Forelimb muscle (tissue), 1 donor: ENCODE data around the gene CEP85. TPM values are rescaled to one million over a fixed set of nuclear protein-coding genes. Genes with fewer than 3 reads are reported as not detected.

Experiments
- DNase-seq: peaks from one replicate; pipeline ENCODE4 v3.0.0-alpha.2; 2013; ENCODE audit warnings: low read depth
- polyA plus RNA-seq: library from polyadenylated mRNA; unstranded; fragments of 120-200 nt; gene quantifications from one replicate; pipeline ENCODE4 v1.2.1, GENCODE V29; 2013; ENCODE audit not compliant: insufficient read length

The CEP85 gene
- polyA plus RNA-seq, 1 donor = 23.6 TPM

- DNase-seq = no peak
Measured at GRCh38 chr1:26277719-26278118, 43.7 kb downstream of the CEP85 start.

- no peak for DNase-seq
Measured at GRCh38 chr1:26278303-26278702, 44.3 kb downstream of the CEP85 start.

GRCh38 chr1:26278724-26279455 lies 44.9 kb downstream of the CEP85 start:
- no peak for DNase-seq

- no peak for DNase-seq
Measured at GRCh38 chr1:26279456-26280332, 45.7 kb downstream of the CEP85 start, which contains the start of gene SH3BGRL3. Gene SH3BGRL3, plus strand, starts transcription at chr1:26280086. Its CDS starts 70 bp downstream, at chr1:26280156.

- no peak for DNase-seq
Measured at GRCh38 chr1:26280333-26281042, 46.5 kb downstream of the CEP85 start.

- DNase-seq = no peak
Measured at GRCh38 chr1:26281091-26281958, 47.3 kb downstream of the CEP85 start.

- no peak for DNase-seq
Measured at GRCh38 chr1:26281971-26282370, 48.0 kb downstream of the CEP85 start.

GRCh38 chr1:26282401-26282918 lies 48.5 kb downstream of the CEP85 start:
- no peak for DNase-seq

GRCh38 chr1:26283279-26283853 lies 49.4 kb downstream of the CEP85 start:
- DNase-seq = no peak

GRCh38 chr1:26283871-26284596 lies 50.0 kb downstream of the CEP85 start:
- DNase-seq = no peak

- no peak for DNase-seq
Measured at GRCh38 chr1:26284597-26285347, 50.8 kb downstream of the CEP85 start.

- no peak for DNase-seq
Measured at GRCh38 chr1:26285366-26286063, 51.5 kb downstream of the CEP85 start.

- no peak for DNase-seq
Measured at GRCh38 chr1:26286064-26286416, 52.0 kb downstream of the CEP85 start.

GRCh38 chr1:26287033-26287711 lies 53.2 kb downstream of the CEP85 start:
- DNase-seq = no peak

GRCh38 chr1:26287811-26288210 lies 53.8 kb downstream of the CEP85 start:
- no peak for DNase-seq

GRCh38 chr1:26288311-26288941 lies 54.4 kb downstream of the CEP85 start:
- DNase-seq = no peak
